Testis (tissue), 3 donors: ENCODE results near the gene PTGS2. TPM values are rescaled to one million over a fixed set of nuclear protein-coding genes. Genes with fewer than 3 reads are reported as not detected.

ENCODE experiments used
- DNase-seq: peaks from one replicate; pipeline ENCODE4 v3.0.0-alpha.2; 2019
- H3K27ac ChIP-seq, 2 donors: fragments of 200-600 bp; sonication (generic); one replicate each; pipeline ENCODE4 v1.5.1; 2019
- H3K27me3 ChIP-seq: fragments of 200-600 bp; sonication (generic); one replicate; pipeline ENCODE4 v1.5.1; 2019
- H3K36me3 ChIP-seq: fragments of 200-600 bp; sonication (generic); one replicate; pipeline ENCODE4 v1.5.1; 2017; ENCODE audit warnings: low read depth; ENCODE audit errors: missing control alignments
- H3K4me1 ChIP-seq: fragments of 200-600 bp; sonication (generic); one replicate; pipeline ENCODE4 v1.5.1; 2019
- H3K4me3 ChIP-seq, 2 donors: fragments of 200-600 bp; sonication (generic); one replicate each; pipeline ENCODE4 v1.5.1; 2017 to 2019
- H3K9me3 ChIP-seq: fragments of 200-600 bp; sonication (generic); one replicate; pipeline ENCODE4 v1.5.1; 2017
- POLR2A ChIP-seq: fragments of 450-650 bp; IDR thresholded peaks from one replicate; pipeline ENCODE4 v1.6.1; 2017; ENCODE audit warnings: antibody characterized with exemption, mild to moderate bottlenecking, moderate library complexity
- WGBS, 2 donors: methylation state at CpG; one replicate each; pipeline ENCODE4 v1.1.5; 2018; 5-methylcytosine and 5-hydroxymethylcytosine counted together
- intact Hi-C: fragments of 100-400 bp; cut with DNase I; formaldehyde crosslinking; loops from one replicate; pipeline ENCODE4 v1.15.1; 2023; ENCODE audit warnings: low total_unique reads
- polyA plus RNA-seq: library from polyadenylated mRNA; stranded (reverse); fragments of 350-450 nt; fragmentation: Illumina TruSeq; extraction: RNeasy Lipid Tissue Mini Kit (QIAGEN cat#74804); gene quantifications from one replicate; pipeline ENCODE4 v1.2.3, GENCODE V29; 2014; ENCODE audit warnings: low read depth, low replicate concordance; ENCODE audit not compliant: insufficient read depth
- total RNA-seq, 2 donors: library from RNA; depleted of rRNA; stranded (reverse); fragments of >200 nt; gene quantifications; one replicate each; pipeline ENCODE4 v1.2.3, GENCODE V29; 2016
- TF ChIP-seq, protein P1 (sequence below), 3 experiments: fragments of 450-650 bp in 2 of 3; fragments of 200-600 bp in 1 of 3; sonication (generic) in 1 of 3; IDR thresholded peaks; one replicate each; pipeline ENCODE4 v1.5.1; 2016 to 2019; ENCODE audit warnings: antibody characterized with exemption in 3 of 3, mild to moderate bottlenecking in 2 of 3, moderate library complexity in 1 of 3

Gene PTGS2
- total and polyA plus RNA-seq, 3 donors from 2014 or later = 0.19 to 1.0 (median 0.75) TPM

GRCh38 chr1:186627019-186627418 is 53.2 kb downstream of the PTGS2 start:
- no peak overlapping the region for H3K4me3 ChIP-seq
- intact Hi-C loops = no loop called here
- H3K27ac ChIP-seq = no peak overlapping the region
- H3K4me1 ChIP-seq = no peaks in the 10 kb centered on the region
- no peaks in the 10 kb centered on the region for H3K9me3 ChIP-seq
- H3K27me3 ChIP-seq = no peaks in the 10 kb centered on the region
- no peaks in the 10 kb centered on the region for H3K36me3 ChIP-seq
- 25 to 28% methylated on average over 2 of the region's 2 CpGs for WGBS, 2 donors
- TF ChIP-seq, protein P1, sequence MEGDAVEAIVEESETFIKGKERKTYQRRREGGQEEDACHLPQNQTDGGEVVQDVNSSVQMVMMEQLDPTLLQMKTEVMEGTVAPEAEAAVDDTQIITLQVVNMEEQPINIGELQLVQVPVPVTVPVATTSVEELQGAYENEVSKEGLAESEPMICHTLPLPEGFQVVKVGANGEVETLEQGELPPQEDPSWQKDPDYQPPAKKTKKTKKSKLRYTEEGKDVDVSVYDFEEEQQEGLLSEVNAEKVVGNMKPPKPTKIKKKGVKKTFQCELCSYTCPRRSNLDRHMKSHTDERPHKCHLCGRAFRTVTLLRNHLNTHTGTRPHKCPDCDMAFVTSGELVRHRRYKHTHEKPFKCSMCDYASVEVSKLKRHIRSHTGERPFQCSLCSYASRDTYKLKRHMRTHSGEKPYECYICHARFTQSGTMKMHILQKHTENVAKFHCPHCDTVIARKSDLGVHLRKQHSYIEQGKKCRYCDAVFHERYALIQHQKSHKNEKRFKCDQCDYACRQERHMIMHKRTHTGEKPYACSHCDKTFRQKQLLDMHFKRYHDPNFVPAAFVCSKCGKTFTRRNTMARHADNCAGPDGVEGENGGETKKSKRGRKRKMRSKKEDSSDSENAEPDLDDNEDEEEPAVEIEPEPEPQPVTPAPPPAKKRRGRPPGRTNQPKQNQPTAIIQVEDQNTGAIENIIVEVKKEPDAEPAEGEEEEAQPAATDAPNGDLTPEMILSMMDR (IDR thresholded peaks at IDR 0.05) = no peak
- no peak for TF ChIP-seq POLR2A
- DNase-seq = no peak

DNA sequence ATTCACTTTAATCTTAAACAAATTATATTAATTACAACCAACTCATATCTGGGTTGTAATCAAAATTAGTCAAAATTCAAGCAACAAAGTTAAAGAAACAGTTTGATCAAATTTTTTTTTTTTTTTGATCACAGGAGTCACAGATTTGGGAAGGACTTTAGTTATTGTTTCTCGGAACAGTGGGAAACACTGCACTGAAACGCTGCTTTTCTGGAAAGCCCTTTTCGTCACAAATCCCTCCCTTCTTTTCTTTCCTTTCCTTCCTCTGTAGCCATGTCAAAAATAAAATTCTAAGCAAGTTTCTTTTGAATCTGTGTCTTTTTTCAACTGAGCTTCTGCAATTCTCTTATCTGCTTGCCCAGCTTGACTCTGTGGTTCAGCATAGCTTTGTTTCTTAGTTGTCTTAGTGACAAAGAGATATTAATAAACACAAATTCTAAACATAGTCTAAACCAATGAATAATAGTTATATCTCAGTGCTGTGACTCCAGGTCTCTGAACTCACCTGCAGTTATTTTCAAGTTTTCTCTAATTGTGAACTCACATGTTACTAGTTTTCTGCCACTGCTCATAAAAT is 53.8 kb downstream of the PTGS2 start:
- TF ChIP-seq, protein P1 (IDR thresholded peaks at IDR 0.05) = no peak
- no peak for TF ChIP-seq POLR2A
- Histone ChIP-seq H3K27ac (no peak overlapping the region), H3K4me3 (no peak overlapping the region), H3K27me3 (no peaks in the 10 kb centered on the region), H3K4me1 (no peaks in the 10 kb centered on the region), H3K36me3 (no peaks in the 10 kb centered on the region), H3K9me3 (no peaks in the 10 kb centered on the region)
- no peak for DNase-seq
- intact Hi-C loops = no loop called here
- 27 to 51% methylated on average over 3 of the region's 3 CpGs for WGBS, 2 donors

- 58 to 74% methylated on average over 6 of the region's 6 CpGs for WGBS, 2 donors
- H3K4me1 ChIP-seq = no peaks in the 10 kb centered on the region
- H3K9me3 ChIP-seq = no peaks in the 10 kb centered on the region
- H3K27me3 ChIP-seq = no peaks in the 10 kb centered on the region
- no peak for TF ChIP-seq POLR2A
- intact Hi-C loops = no loop called here
- no peak overlapping the region for H3K27ac ChIP-seq
- no peak for DNase-seq
- H3K4me3 ChIP-seq = no peak overlapping the region
- no peaks in the 10 kb centered on the region for H3K36me3 ChIP-seq
These were observed 56.7 kb downstream of the PTGS2 start for GRCh38 chr1:186623551-186623950.

Other genes with a start within 250 kb of the PTGS2 start
- gene PDC, start 219.3 kb downstream of the PTGS2 start, total RNA-seq = under 1 TPM; 0.37 to 0.39 TPM
- gene PDC, start 219.3 kb downstream of the PTGS2 start, polyA plus RNA-seq = not detected
- gene PLA2G4A, start 148.5 kb upstream of the PTGS2 start, total RNA-seq = 1 to 10 TPM; 6.4 TPM
- gene PLA2G4A, start 148.5 kb upstream of the PTGS2 start, polyA plus RNA-seq = 4.9 TPM